A673 (cell line): ENCODE data around the gene DMD. TPM values are rescaled to one million over a fixed set of nuclear protein-coding genes. Genes with fewer than 3 reads are reported as not detected.
A peak's percentile ranks its signal among the peaks of the same experiment; 100 is the strongest.
"Not testable (repeated sequence)": the region's sequence is repeated elsewhere in the genome, so short reads cannot be mapped to it uniquely, and the experiment has no call there.

ENCODE experiments used
- BruUV-seq: library from RNA; stranded (reverse); fragments of 400-500 nt; replicated peaks from 2 replicates; lab custom pipeline; 2021; lab: Mats Ljungman, UMichigan
- CTCF ChIA-PET: fragments of 300-600 bp; sonication (Branson Sonifier 250); formaldehyde crosslinking; loops from one replicate; lab custom pipeline; 2022; ENCODE audit warnings: antibody characterized with exemption; lab: Charles Lee
- POLR2A ChIA-PET: fragments of 300-600 bp; sonication (Branson Sonifier 250); formaldehyde crosslinking; loops from one replicate; lab custom pipeline; 2022; ENCODE audit warnings: antibody characterized with exemption; ENCODE audit not compliant: low non-redundant PET; lab: Charles Lee
- DNase-seq: peaks from one replicate; pipeline ENCODE4 v3.0.0-alpha.2; 2015; ENCODE audit warnings: low spot score
- H3K27ac ChIP-seq: fragments of 200-600 bp; sonication (generic); 2 replicates; pipeline ENCODE4 v1.5.1; 2016; ENCODE audit warnings: mixed run types, low read depth, mild to moderate bottlenecking, mixed read lengths, antibody characterized with exemption, low read length; ENCODE audit not compliant: poor library complexity, severe bottlenecking
- H3K27me3 ChIP-seq: fragments of 200-600 bp; sonication (generic); replicated peaks from 2 replicates; pipeline ENCODE4 v1.6.1; 2017; ENCODE audit warnings: mixed run types, low read depth, mild to moderate bottlenecking, mixed read lengths, antibody characterized with exemption, low read length; ENCODE audit not compliant: insufficient read depth, poor library complexity
- H3K36me3 ChIP-seq: fragments of 200-600 bp; sonication (generic); 2 replicates; pipeline ENCODE4 v1.6.1; 2016; ENCODE audit warnings: mixed run types, mild to moderate bottlenecking, mixed read lengths, antibody characterized with exemption, low read length; ENCODE audit not compliant: insufficient read depth, poor library complexity, severe bottlenecking
- H3K4me1 ChIP-seq: fragments of 200-600 bp; sonication (generic); 2 replicates; pipeline ENCODE4 v1.6.1; 2017; ENCODE audit warnings: mixed run types, mild to moderate bottlenecking, mixed read lengths, antibody characterized with exemption, low read length; ENCODE audit not compliant: insufficient read depth, poor library complexity, severe bottlenecking
- H3K4me3 ChIP-seq: fragments of 200-600 bp; sonication (generic); 2 replicates; pipeline ENCODE4 v1.5.1; 2016; ENCODE audit warnings: low read depth, mixed run types, mild to moderate bottlenecking, mixed read lengths, low read length; ENCODE audit not compliant: poor library complexity, severe bottlenecking
- H3K9me3 ChIP-seq: fragments of 200-600 bp; sonication (generic); 2 replicates; pipeline ENCODE4 v1.6.1; 2016; ENCODE audit warnings: mixed run types, low read depth, mild to moderate bottlenecking, mixed read lengths, antibody characterized with exemption, low read length; ENCODE audit not compliant: poor library complexity, severe bottlenecking
- CTCF ChIP-seq: fragments of 300-800, 200-600 bp; sonication (generic); conservative IDR thresholded peaks from 2 replicates; pipeline ENCODE4 v1.5.1; 2017; ENCODE audit warnings: low read depth, mild to moderate bottlenecking, antibody characterized with exemption, low read length, moderate library complexity, mixed read lengths
- EZH2 ChIP-seq: fragments of 200-600 bp; sonication (generic); IDR thresholded peaks from 2 replicates; pipeline ENCODE4 v1.6.1; 2017; ENCODE audit warnings: borderline replicate concordance, low read depth, mild to moderate bottlenecking, mixed read lengths, antibody characterized with exemption, low read length; ENCODE audit not compliant: poor library complexity, severe bottlenecking
- intact Hi-C: fragments of 100-400 bp; cut with micrococcal nuclease; formaldehyde crosslinking; loops from one replicate; pipeline ENCODE4 v1.10.0; 2022; ENCODE audit not compliant: unreplicated experiment
- total RNA-seq: library from RNA; stranded (reverse); gene quantifications from 2 replicates; pipeline ENCODE4 v1.2.3, GENCODE V29; 2021

Gene DMD
- total RNA-seq, 1 experiment from 2014 or later = 5.4 TPM

- intact Hi-C loops = no loop called here
- Histone ChIP-seq H3K9me3 (no peaks in the 10 kb centered on the region), H3K4me3 (no peak overlapping the region), H3K4me1 (peaks cover 5% of the 10 kb centered on the region), H3K27me3 (no peaks in the 10 kb centered on the region), H3K36me3 (no peaks in the 10 kb centered on the region), H3K27ac (no peak overlapping the region)
- DNase-seq = no peak
- no TSS peak for BruUV-seq
- ChIA-PET CTCF (no interaction called here), POLR2A (no interaction called here)
- TF ChIP-seq CTCF (no peak), EZH2 (no peak)
These were observed 1623.0 kb downstream of the DMD start for GRCh38 chrX:31588355-31588754.

- H3K36me3 ChIP-seq, H3K27ac ChIP-seq, H3K9me3 ChIP-seq, intact Hi-C loops, BruUV-seq, H3K4me1 ChIP-seq, H3K4me3 ChIP-seq, CTCF ChIA-PET, POLR2A ChIA-PET, H3K27me3 ChIP-seq, DNase-seq: not testable (repeated sequence)
These were observed 1627.5 kb downstream of the DMD start for GRCh38 chrX:31583892-31584291.

GRCh38 chrX:31580726-31581125 is 1630.6 kb downstream of the DMD start:
- no peaks in the 10 kb centered on the region for H3K4me1 ChIP-seq
- no peaks in the 10 kb centered on the region for H3K9me3 ChIP-seq
- H3K36me3 ChIP-seq = no peaks in the 10 kb centered on the region
- ChIA-PET POLR2A (no interaction called here), CTCF (no interaction called here)
- TF ChIP-seq EZH2 (no peak), CTCF (no peak)
- intact Hi-C loops = no loop called here
- no peak overlapping the region for H3K4me3 ChIP-seq
- peak; percentile 56 for DNase-seq
- no TSS peak for BruUV-seq
- no peaks in the 10 kb centered on the region for H3K27me3 ChIP-seq
- H3K27ac ChIP-seq = no peak overlapping the region

GRCh38 chrX:31580227-31580626 is 1631.1 kb downstream of the DMD start:
- CTCF ChIA-PET = no interaction called here
- Histone ChIP-seq H3K27ac (no peak overlapping the region), H3K36me3 (no peaks in the 10 kb centered on the region)

More at GRCh38 chrX:31580227-31580626, 1631.1 kb downstream of the DMD start:
- Histone ChIP-seq H3K9me3 (no peaks in the 10 kb centered on the region), H3K27me3 (no peaks in the 10 kb centered on the region), H3K4me1 (no peaks in the 10 kb centered on the region), H3K4me3 (no peak overlapping the region)
- DNase-seq = peak; percentile 23
- POLR2A ChIA-PET = no interaction called here
- BruUV-seq = no TSS peak
- TF ChIP-seq EZH2 (no peak), CTCF (no peak)
- intact Hi-C loops = no loop called here
